ENCODE data around the gene SMAP1. TPM values are rescaled to one million over a fixed set of nuclear protein-coding genes. Genes with fewer than 3 reads are reported as not detected.

The SMAP1 gene
- total and polyA plus RNA-seq, 11 donors, result 10.9 to 35.1 (median 29.9) TPM

- H3K27ac ChIP-seq, result no peak overlapping the region
- H3K4me1 ChIP-seq, result peaks cover 0 to 15% (median 5%) of the 10 kb centered on the region in 12 donors
- WGBS, 4 donors, result 91 to 94% (median 92%) methylated on average over 6 of the region's 6 CpGs
- H3K4me3 ChIP-seq, result no peak overlapping the region
- peaks cover 0 to 8% (median 1%) of the 10 kb centered on the region in 9 donors for H3K36me3 ChIP-seq
- DNase-seq (no peak), ATAC-seq (no peak)
- no peaks in the 10 kb centered on the region for H3K9me3 ChIP-seq
- intact Hi-C loops (cut with DNase I), result no loop called here
- no peaks in the 10 kb centered on the region for H3K27me3 ChIP-seq
- TF ChIP-seq CTCF (IDR thresholded peaks at IDR 0.05) (no peak), POLR2A (IDR thresholded peaks at IDR 0.05) (no peak)
These were observed 144.1 kb downstream of the SMAP1 start for GRCh38 chr6:70811788-70812187.

- ATAC-seq, result peak; percentile 64 to 84 (median 75)
- TF ChIP-seq POLR2A (IDR thresholded peaks at IDR 0.05) (no peak), CTCF (IDR thresholded peaks at IDR 0.05) (no peak)
These were observed 146.2 kb downstream of the SMAP1 start for GRCh38 chr6:70813885-70814284.

GRCh38 chr6:70819646-70820045 is 152.0 kb downstream of the SMAP1 start:
- Histone ChIP-seq H3K4me1 (peaks cover 0 to 12% (median under 1%) of the 10 kb centered on the region in 12 donors), H3K4me3 (no peak overlapping the region), H3K9me3 (peaks cover 0 to 9% (median 0%) of the 10 kb centered on the region in 12 donors), H3K27ac (no peak overlapping the region), H3K27me3 (no peaks in the 10 kb centered on the region), H3K36me3 (no peaks in the 10 kb centered on the region)
- TF ChIP-seq POLR2A (IDR thresholded peaks at IDR 0.05) (no peak), CTCF (IDR thresholded peaks at IDR 0.05) (no peak)
- intact Hi-C loops (cut with DNase I), result no loop called here
- 93 to 96% (median 95%) methylated on average over 4 of the region's 4 CpGs for WGBS, 4 donors
- DNase-seq, result no peak
- no peak for ATAC-seq

More at GRCh38 chr6:70813885-70814284, 146.2 kb downstream of the SMAP1 start:
- no peaks in the 10 kb centered on the region for H3K27me3 ChIP-seq
- peaks cover 0 to 4% (median 0%) of the 10 kb centered on the region in 9 donors for H3K36me3 ChIP-seq
- H3K27ac ChIP-seq, result peak overlapping the region in 2 of 12 donors; percentile 8 to 24
- intact Hi-C loops (cut with DNase I), result no loop called here
- H3K4me3 ChIP-seq, result peak overlapping the region in 1 of 12 donors; percentile 0
- H3K9me3 ChIP-seq, result no peaks in the 10 kb centered on the region
- 65 to 78% (median 68%) methylated on average over 3 of the region's 3 CpGs for WGBS, 4 donors
- peaks cover 0 to 15% (median 5%) of the 10 kb centered on the region in 12 donors for H3K4me1 ChIP-seq
- DNase-seq, result peak in 1 of 5 donors; percentile 22

GRCh38 chr6:70820778-70821177 is 153.1 kb downstream of the SMAP1 start:
- TF ChIP-seq CTCF (IDR thresholded peaks at IDR 0.05) (no peak), POLR2A (IDR thresholded peaks at IDR 0.05) (no peak)
- WGBS, 4 donors, result 97 to 99% (median 98%) methylated on average over 2 of the region's 2 CpGs
- Histone ChIP-seq H3K27me3 (no peaks in the 10 kb centered on the region), H3K9me3 (peaks cover 0 to 9% (median 0%) of the 10 kb centered on the region in 12 donors), H3K36me3 (no peaks in the 10 kb centered on the region), H3K27ac (no peak overlapping the region), H3K4me3 (no peak overlapping the region), H3K4me1 (peaks cover 0 to 4% (median 0%) of the 10 kb centered on the region in 12 donors)
- intact Hi-C loops (cut with DNase I), result no loop called here
- ATAC-seq (no peak), DNase-seq (no peak)

Measured in heart left ventricle (tissue), 16 donors.